B cell (primary cell): ENCODE data around the gene ROR2. TPM values are rescaled to one million over a fixed set of nuclear protein-coding genes. Genes with fewer than 3 reads are reported as not detected.

Experiments used
- ATAC-seq: fragments of 200-7000 bp; cut with Tn5 transposase; one replicate; pipeline ENCODE4 v1.10.0; 2021; ENCODE audit warnings: low read depth, mild to moderate bottlenecking, moderate number of reproducible peaks, moderate library complexity
- CTCF ChIA-PET: fragments of 350-600 bp; sonication (Branson Sonifier 250); formaldehyde crosslinking; loops from one replicate; lab custom pipeline; 2021; ENCODE audit warnings: antibody characterized with exemption, inconsistent platforms; lab: Charles Lee
- POLR2A ChIA-PET: fragments of 350-600 bp; sonication (Branson Sonifier 250); formaldehyde crosslinking; loops from one replicate; lab custom pipeline; 2021; ENCODE audit warnings: antibody characterized with exemption; lab: Charles Lee
- DNase-seq: peaks from one replicate; pipeline ENCODE4 v3.0.0; 2013
- H2AFZ ChIP-seq: 2 replicates; pipeline ENCODE4 v1.6.1; 2012; ENCODE audit warnings: mild to moderate bottlenecking, low read depth, low read length; ENCODE audit not compliant: insufficient read depth, poor library complexity, severe bottlenecking
- H3K27ac ChIP-seq, 2 donors: 1 replicate in 1 of 2; 2 replicates in 1 of 2; pipeline ENCODE4 v1.5.1; 2012 to 2013; ENCODE audit warnings: low read length in 2 of 2, mild to moderate bottlenecking in 2 of 2, moderate library complexity in 1 of 2
- H3K27me3 ChIP-seq, 4 experiments: fragments of 200-600 bp in 1 of 4; sonication (generic) in 1 of 4; replicated peaks in 1 of 4; 1 replicate in 2 of 4; 2 replicates in 2 of 4; pipeline versions ENCODE4 v1.6.1 to v1.7.0; 2013 to 2016; ENCODE audit warnings: low read length in 3 of 4, mild to moderate bottlenecking in 2 of 4, mixed read lengths in 1 of 4, moderate library complexity in 1 of 4; ENCODE audit not compliant: insufficient read depth in 4 of 4, control insufficient read depth in 3 of 4; ENCODE audit errors: control extremely low read depth in 1 of 4
- H3K36me3 ChIP-seq, 2 experiments: replicated peaks in 1 of 2; 1 replicate in 1 of 2; 2 replicates in 1 of 2; pipeline versions ENCODE4 v1.6.1 to v1.7.1; 2013; ENCODE audit warnings: low read length in 1 of 2; ENCODE audit not compliant: insufficient read depth in 2 of 2, control insufficient read depth in 1 of 2; ENCODE audit errors: control extremely low read depth in 1 of 2, extremely low read depth in 1 of 2
- H3K4me1 ChIP-seq, 2 donors: fragments of 200-600 bp in 1 of 2; sonication (generic) in 1 of 2; 1 replicate in 1 of 2; 2 replicates in 1 of 2; pipeline versions ENCODE4 v1.5.1 to v1.6.1; 2013 to 2017; ENCODE audit warnings: low read length in 2 of 2; ENCODE audit not compliant: control insufficient read depth in 2 of 2, insufficient read depth in 2 of 2
- H3K4me2 ChIP-seq: replicated peaks from 2 replicates; pipeline ENCODE3; 2012; ENCODE audit warnings: mild to moderate bottlenecking, low read depth, low read length; ENCODE audit not compliant: poor library complexity, severe bottlenecking
- H3K4me3 ChIP-seq, 5 experiments: fragments of 200-600 bp in 1 of 5; sonication (generic) in 1 of 5; 1 replicate in 3 of 5; 2 replicates in 2 of 5; pipeline versions ENCODE4 v1.5.1 to v1.7.0; 2011 to 2016; ENCODE audit warnings: low read length in 4 of 5, mild to moderate bottlenecking in 4 of 5, low read depth in 2 of 5, control low read depth in 1 of 5, moderate library complexity in 1 of 5; ENCODE audit not compliant: insufficient read depth in 1 of 5; ENCODE audit errors: control extremely low read depth in 1 of 5, extremely low read depth in 1 of 5
- H3K79me2 ChIP-seq: fragments of 200-600 bp; sonication (generic); one replicate; pipeline ENCODE4 v1.6.0; 2016; ENCODE audit warnings: low read length; ENCODE audit not compliant: control insufficient read depth, insufficient read depth
- H3K9ac ChIP-seq: fragments of 200-600 bp; sonication (generic); 2 replicates; pipeline ENCODE4 v1.6.1; 2017; ENCODE audit warnings: mild to moderate bottlenecking, low read length, moderate library complexity
- H3K9me3 ChIP-seq, 3 donors: one replicate each; pipeline versions ENCODE4 v1.6.1 to v1.7.1; 2013; ENCODE audit warnings: low read length in 2 of 3; ENCODE audit not compliant: control insufficient read depth in 2 of 3, insufficient read depth in 1 of 3; ENCODE audit errors: control extremely low read depth in 1 of 3
- H4K20me1 ChIP-seq: 2 replicates; pipeline ENCODE4 v1.6.0; 2012; ENCODE audit warnings: mild to moderate bottlenecking, low read length; ENCODE audit not compliant: insufficient read depth, control insufficient read depth, poor library complexity, severe bottlenecking
- H3K27ac Mint-ChIP-seq: one replicate; pipeline ENCODE4 v1.8.0; 2021; ENCODE audit warnings: mixed read lengths
- H3K27me3 Mint-ChIP-seq: one replicate; pipeline ENCODE4 v1.8.0; 2021; ENCODE audit warnings: mixed read lengths
- H3K4me1 Mint-ChIP-seq: one replicate; pipeline ENCODE4 v1.8.0; 2021; ENCODE audit warnings: mixed read lengths
- H3K4me3 Mint-ChIP-seq: one replicate; pipeline ENCODE4 v1.8.0; 2021; ENCODE audit warnings: mixed read lengths
- H3K9me3 Mint-ChIP-seq: one replicate; pipeline ENCODE4 v1.8.0; 2022; ENCODE audit warnings: mixed read lengths; ENCODE audit not compliant: insufficient read depth
- EZH2 ChIP-seq: IDR thresholded peaks from 2 replicates; pipeline ENCODE4 v1.6.1; 2012; ENCODE audit warnings: borderline replicate concordance, low read depth, mild to moderate bottlenecking, moderate library complexity, low read length; ENCODE audit not compliant: insufficient read depth, poor library complexity, severe bottlenecking
- WGBS: methylation state at CpG from one replicate; pipeline ENCODE4 v1.1.5; 2013; ENCODE audit warnings: missing lambda C conversion rate; ENCODE audit not compliant: insufficient coverage; 5-methylcytosine and 5-hydroxymethylcytosine counted together
- intact Hi-C: fragments of 100-400 bp; cut with micrococcal nuclease; formaldehyde crosslinking; loops from one replicate; pipeline ENCODE4 v1.10.0; 2022
- polyA plus RNA-seq: library from polyadenylated mRNA; depleted of rRNA; stranded (reverse); fragments of >200 nt; gene quantifications from 2 replicates; pipeline ENCODE4 v1.2.3, GENCODE V29; 2012
- total RNA-seq, 2 donors: library from RNA; stranded (reverse); fragments of 120-200 nt in 1 of 2; gene quantifications; 1 replicate in 1 of 2; 2 replicates in 1 of 2; pipeline versions ENCODE4 v1.2.3 to v1.2.4, GENCODE V29; 2013 to 2022
- TF ChIP-seq, protein P1 (sequence below): fragments of 200-600 bp; IDR thresholded peaks from one replicate; pipeline ENCODE4 v1.8.0; 2022; ENCODE audit warnings: antibody characterized with exemption, mild to moderate bottlenecking

ROR2 gene
- total and polyA plus RNA-seq, 2 donors (not counting 1 experiment from before 2014, with no cell fraction given) = 0.21 to 0.49 TPM

DNA sequence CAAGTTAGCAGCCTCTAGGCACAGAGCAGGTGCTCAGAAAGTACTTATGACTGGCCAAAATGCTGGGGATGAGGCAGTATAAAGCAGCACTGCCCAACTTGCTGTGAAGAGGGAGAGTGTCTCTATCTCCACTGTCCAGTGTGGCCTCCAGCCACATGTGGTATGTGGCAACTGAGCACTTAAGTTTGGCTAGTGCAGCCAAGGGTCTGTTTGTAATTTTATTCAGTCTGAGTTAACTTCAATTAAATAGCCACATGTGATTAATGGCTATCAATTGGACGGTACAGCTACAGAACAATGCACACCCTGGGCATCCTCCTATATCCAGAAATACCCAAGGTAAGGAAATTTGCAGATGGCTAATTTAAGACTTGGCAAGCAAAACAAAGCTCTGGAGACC is 26.9 kb downstream of the ROR2 start:
- no peak overlapping the region for H3K4me2 ChIP-seq
- no peaks in the 10 kb centered on the region for H3K79me2 ChIP-seq
- no peaks in the 10 kb centered on the region for H3K9me3 Mint-ChIP-seq
- H3K36me3 ChIP-seq = no peaks in the 10 kb centered on the region
- peaks cover 41% of the 10 kb centered on the region for H3K27me3 Mint-ChIP-seq
- ATAC-seq (no peak), DNase-seq (no peak)
- peaks cover 0 to 5% (median 0%) of the 10 kb centered on the region in 4 experiments for H3K27me3 ChIP-seq
- TF ChIP-seq, protein P1, sequence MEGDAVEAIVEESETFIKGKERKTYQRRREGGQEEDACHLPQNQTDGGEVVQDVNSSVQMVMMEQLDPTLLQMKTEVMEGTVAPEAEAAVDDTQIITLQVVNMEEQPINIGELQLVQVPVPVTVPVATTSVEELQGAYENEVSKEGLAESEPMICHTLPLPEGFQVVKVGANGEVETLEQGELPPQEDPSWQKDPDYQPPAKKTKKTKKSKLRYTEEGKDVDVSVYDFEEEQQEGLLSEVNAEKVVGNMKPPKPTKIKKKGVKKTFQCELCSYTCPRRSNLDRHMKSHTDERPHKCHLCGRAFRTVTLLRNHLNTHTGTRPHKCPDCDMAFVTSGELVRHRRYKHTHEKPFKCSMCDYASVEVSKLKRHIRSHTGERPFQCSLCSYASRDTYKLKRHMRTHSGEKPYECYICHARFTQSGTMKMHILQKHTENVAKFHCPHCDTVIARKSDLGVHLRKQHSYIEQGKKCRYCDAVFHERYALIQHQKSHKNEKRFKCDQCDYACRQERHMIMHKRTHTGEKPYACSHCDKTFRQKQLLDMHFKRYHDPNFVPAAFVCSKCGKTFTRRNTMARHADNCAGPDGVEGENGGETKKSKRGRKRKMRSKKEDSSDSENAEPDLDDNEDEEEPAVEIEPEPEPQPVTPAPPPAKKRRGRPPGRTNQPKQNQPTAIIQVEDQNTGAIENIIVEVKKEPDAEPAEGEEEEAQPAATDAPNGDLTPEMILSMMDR = no peak
- TF ChIP-seq EZH2 = no peak
- H3K27ac ChIP-seq = no peak overlapping the region
- CTCF ChIA-PET = no interaction called here
- POLR2A ChIA-PET = no interaction called here
- no peak overlapping the region for H3K27ac Mint-ChIP-seq
- H3K9me3 ChIP-seq = peaks cover 0 to 5% (median 0%) of the 10 kb centered on the region in 3 donors
- no peaks in the 10 kb centered on the region for H4K20me1 ChIP-seq
- no peaks in the 10 kb centered on the region for H3K4me1 ChIP-seq
- H2AFZ ChIP-seq = no peak overlapping the region
- intact Hi-C loops = no loop called here
- no CpG with 5 or more reads among the region's 1 CpG for WGBS
- no peak overlapping the region for H3K4me3 Mint-ChIP-seq
- no peak overlapping the region for H3K9ac ChIP-seq
- no peaks in the 10 kb centered on the region for H3K4me1 Mint-ChIP-seq
- H3K4me3 ChIP-seq = no peak overlapping the region

DNA sequence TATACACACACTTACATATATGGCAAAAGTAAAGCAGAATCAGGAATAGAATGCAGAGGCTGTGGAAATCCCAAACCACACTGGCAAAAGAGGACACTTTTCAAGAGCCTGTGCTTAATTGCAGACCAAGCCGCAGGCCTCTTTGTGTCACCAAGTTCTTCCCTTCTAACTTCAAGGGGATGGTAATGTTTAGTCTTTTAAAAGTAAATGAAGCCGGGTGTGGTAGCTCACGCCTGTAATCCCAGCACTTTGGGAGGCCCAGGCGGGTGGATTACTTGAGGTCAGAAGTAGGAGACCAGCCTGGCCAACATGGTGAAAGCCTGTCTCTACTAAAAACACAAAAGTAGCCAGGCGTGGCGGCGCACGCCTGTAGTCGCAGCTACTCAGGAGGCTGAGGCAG is 28.7 kb downstream of the ROR2 start:
- TF ChIP-seq, protein P1 = no peak
- TF ChIP-seq EZH2 = no peak
- 100% methylated on average over 3 of the region's 9 CpGs for WGBS
- peaks cover 50% of the 10 kb centered on the region for H3K27me3 Mint-ChIP-seq

More for the DNA sequence above, 28.7 kb downstream of the ROR2 start:
- no peaks in the 10 kb centered on the region for H3K79me2 ChIP-seq
- no peaks in the 10 kb centered on the region for H3K9me3 ChIP-seq
- H3K4me2 ChIP-seq = no peak overlapping the region
- no peak overlapping the region for H3K9ac ChIP-seq
- ChIA-PET POLR2A (no interaction called here), CTCF (no interaction called here)
- H3K4me3 Mint-ChIP-seq = no peak overlapping the region
- H3K4me3 ChIP-seq = no peak overlapping the region
- no peaks in the 10 kb centered on the region for H3K4me1 ChIP-seq
- peaks cover 0 to 6% (median 0%) of the 10 kb centered on the region in 4 experiments for H3K27me3 ChIP-seq
- no peak for DNase-seq
- H3K27ac ChIP-seq = no peak overlapping the region
- no peak overlapping the region for H3K27ac Mint-ChIP-seq
- no peaks in the 10 kb centered on the region for H3K4me1 Mint-ChIP-seq
- no peaks in the 10 kb centered on the region for H4K20me1 ChIP-seq
- H3K36me3 ChIP-seq = no peaks in the 10 kb centered on the region
- intact Hi-C loops = no loop called here
- ATAC-seq = no peak
- no peaks in the 10 kb centered on the region for H3K9me3 Mint-ChIP-seq
- H2AFZ ChIP-seq = no peak overlapping the region
